CD4-positive, alpha-beta T cell (primary cell): Measurements from ENCODE around the gene ERICH2. TPM values are rescaled to one million over a fixed set of nuclear protein-coding genes. Genes with fewer than 3 reads are reported as not detected.

Source experiments
- ATAC-seq: fragments of 200-7000 bp; cut with Tn5 transposase; one replicate; pipeline ENCODE4 v1.10.0; 2022; ENCODE audit warnings: mild to moderate bottlenecking; ENCODE audit not compliant: poor library complexity
- CTCF ChIA-PET: fragments of 350-600 bp; sonication (Branson Sonifier 250); formaldehyde crosslinking; loops from one replicate; lab custom pipeline; 2021; ENCODE audit warnings: antibody characterized with exemption, inconsistent platforms; lab: Charles Lee
- POLR2A ChIA-PET: fragments of 350-600 bp; sonication (Branson Sonifier 250); formaldehyde crosslinking; loops from one replicate; lab custom pipeline; 2021; ENCODE audit warnings: antibody characterized with exemption, inconsistent platforms; lab: Charles Lee
- DNase-seq, 14 experiments: peaks; one replicate each; pipeline ENCODE4 v3.0.0-alpha.2; 2013 to 2020; ENCODE audit warnings: mixed read lengths in 2 of 14
- H3K27ac ChIP-seq, 2 donors: one replicate each; pipeline versions ENCODE4 v1.5.1 to v1.7.0; 2013; ENCODE audit warnings: low read length in 2 of 2, low read depth in 1 of 2, mild to moderate bottlenecking in 1 of 2
- H3K27me3 ChIP-seq, 2 experiments: 1 replicate in 1 of 2; 2 replicates in 1 of 2; pipeline versions ENCODE4 v1.6.1 to v1.7.0; 2013; ENCODE audit warnings: low read length in 2 of 2, control low read depth in 1 of 2, mild to moderate bottlenecking in 1 of 2, moderate library complexity in 1 of 2; ENCODE audit not compliant: insufficient read depth in 2 of 2, control insufficient read depth in 1 of 2
- H3K36me3 ChIP-seq: one replicate; pipeline ENCODE4 v1.6.1; 2013; ENCODE audit warnings: low read length, control low read depth; ENCODE audit not compliant: insufficient read depth
- H3K4me1 ChIP-seq: one replicate; pipeline ENCODE4 v1.6.1; 2013; ENCODE audit warnings: low read length, control low read depth; ENCODE audit not compliant: insufficient read depth
- H3K4me3 ChIP-seq: one replicate; pipeline ENCODE4 v1.5.1; 2013; ENCODE audit warnings: mild to moderate bottlenecking, low read length, moderate library complexity
- H3K9me3 ChIP-seq, 2 experiments: 1 replicate in 1 of 2; 2 replicates in 1 of 2; pipeline versions ENCODE4 v1.6.1 to v1.7.0; 2013; ENCODE audit warnings: low read length in 2 of 2, mild to moderate bottlenecking in 2 of 2, control low read depth in 1 of 2, moderate library complexity in 1 of 2; ENCODE audit not compliant: control insufficient read depth in 1 of 2, insufficient read depth in 1 of 2
- H3K27ac Mint-ChIP-seq: one replicate; pipeline ENCODE4 v1.8.0; 2020; ENCODE audit warnings: mixed read lengths
- H3K27me3 Mint-ChIP-seq: one replicate; pipeline ENCODE4 v1.8.0; 2021; ENCODE audit warnings: mixed read lengths
- H3K36me3 Mint-ChIP-seq: one replicate; pipeline ENCODE4 v1.8.0; 2021; ENCODE audit warnings: low read depth, mixed read lengths
- H3K4me1 Mint-ChIP-seq: one replicate; pipeline ENCODE4 v1.8.0; 2021; ENCODE audit warnings: low read depth, mixed read lengths
- H3K4me3 Mint-ChIP-seq: one replicate; pipeline ENCODE4 v1.8.0; 2020; ENCODE audit warnings: mild to moderate bottlenecking, mixed read lengths
- H3K9me3 Mint-ChIP-seq: one replicate; pipeline ENCODE4 v1.8.0; 2020; ENCODE audit warnings: mixed read lengths
- intact Hi-C, 2 experiments: fragments of 100-400 bp; cut with DNase I in 1 of 2; cut with micrococcal nuclease in 1 of 2; formaldehyde crosslinking; loops; one replicate each; pipeline versions ENCODE4 v1.15.1 to v1.9.0; 2023 to 2025; cut with DNase I, micrococcal nuclease
- total RNA-seq, 174 experiments: library from RNA in 2 of 174; stranded (reverse) in 2 of 174; gene quantifications; one replicate each; pipeline ENCODE4 v1.2.3 and lab custom pipeline; 2021 to 2026
- TF ChIP-seq, protein P1 (sequence below): fragments of 200-600 bp; IDR thresholded peaks from one replicate; pipeline ENCODE4 v1.8.0; 2022; ENCODE audit warnings: antibody characterized with exemption, mild to moderate bottlenecking

The ERICH2 gene
- total RNA-seq, 2 experiments from 2014 or later = not detected

DNA sequence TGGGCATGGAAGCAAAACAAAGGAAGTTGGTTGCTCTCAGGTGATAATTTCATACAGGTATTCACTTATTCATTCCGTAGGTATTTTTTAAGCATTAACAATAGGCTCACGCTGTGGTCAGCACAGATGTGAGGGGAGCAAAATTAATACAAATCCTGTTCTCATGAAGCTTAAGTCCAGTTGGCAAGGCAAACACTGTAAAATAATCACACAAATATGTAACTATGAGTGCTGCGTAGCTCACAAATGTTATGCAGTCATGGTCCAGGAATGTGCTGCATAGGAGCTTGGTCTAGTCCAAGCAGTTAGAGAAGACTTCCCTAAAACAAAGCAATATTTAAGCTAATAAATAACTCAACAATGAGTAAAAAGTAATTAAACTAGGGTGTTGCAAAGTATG lies 31.1 kb upstream of the ERICH2 start:
- H3K9me3 ChIP-seq = peaks cover 0 to 5% of the 10 kb centered on the region in 2 experiments
- CTCF ChIA-PET = no interaction called here

DNA sequence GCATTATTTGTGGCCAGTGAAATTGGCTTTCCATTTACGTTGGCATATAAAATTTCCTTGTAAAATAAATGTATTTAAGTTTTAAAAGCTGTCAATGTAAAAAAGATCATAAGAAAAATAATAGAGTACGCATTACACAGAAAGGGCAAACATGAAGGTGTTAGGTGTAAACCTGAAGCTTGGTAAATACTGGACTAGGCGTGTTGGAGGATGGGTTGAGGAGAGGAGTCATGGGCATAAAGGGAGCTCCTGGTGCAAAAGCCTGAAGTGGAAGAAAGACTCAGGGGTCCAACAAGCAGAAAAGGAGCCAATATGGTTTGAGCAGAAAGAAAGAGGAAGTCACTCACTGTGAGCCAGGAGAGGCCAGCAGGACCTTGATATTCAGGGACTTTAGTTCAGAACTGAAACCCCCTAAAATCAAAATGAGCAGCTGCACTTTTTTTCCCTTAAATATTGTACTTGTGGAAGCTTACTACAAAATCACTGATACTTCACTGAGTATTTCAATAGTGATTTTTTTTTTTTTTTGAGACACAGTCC lies 30.6 kb upstream of the ERICH2 start:
- intact Hi-C loops = loop anchor here in 1 of 2 experiments (5.0 kb wide), 1 partner anchor 73 kb away; no protein-coding TSS in a partner anchor
- TF ChIP-seq, protein P1, sequence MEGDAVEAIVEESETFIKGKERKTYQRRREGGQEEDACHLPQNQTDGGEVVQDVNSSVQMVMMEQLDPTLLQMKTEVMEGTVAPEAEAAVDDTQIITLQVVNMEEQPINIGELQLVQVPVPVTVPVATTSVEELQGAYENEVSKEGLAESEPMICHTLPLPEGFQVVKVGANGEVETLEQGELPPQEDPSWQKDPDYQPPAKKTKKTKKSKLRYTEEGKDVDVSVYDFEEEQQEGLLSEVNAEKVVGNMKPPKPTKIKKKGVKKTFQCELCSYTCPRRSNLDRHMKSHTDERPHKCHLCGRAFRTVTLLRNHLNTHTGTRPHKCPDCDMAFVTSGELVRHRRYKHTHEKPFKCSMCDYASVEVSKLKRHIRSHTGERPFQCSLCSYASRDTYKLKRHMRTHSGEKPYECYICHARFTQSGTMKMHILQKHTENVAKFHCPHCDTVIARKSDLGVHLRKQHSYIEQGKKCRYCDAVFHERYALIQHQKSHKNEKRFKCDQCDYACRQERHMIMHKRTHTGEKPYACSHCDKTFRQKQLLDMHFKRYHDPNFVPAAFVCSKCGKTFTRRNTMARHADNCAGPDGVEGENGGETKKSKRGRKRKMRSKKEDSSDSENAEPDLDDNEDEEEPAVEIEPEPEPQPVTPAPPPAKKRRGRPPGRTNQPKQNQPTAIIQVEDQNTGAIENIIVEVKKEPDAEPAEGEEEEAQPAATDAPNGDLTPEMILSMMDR = no peak
- Histone ChIP-seq H3K4me1 (no peaks in the 10 kb centered on the region), H3K36me3 (no peaks in the 10 kb centered on the region), H3K4me3 (no peak overlapping the region), H3K9me3 (peaks cover 0 to 5% of the 10 kb centered on the region in 2 experiments), H3K27ac (no peak overlapping the region), H3K27me3 (peaks cover 5 to 10% of the 10 kb centered on the region in 2 experiments)
- H3K4me3 Mint-ChIP-seq = no peak overlapping the region
- DNase-seq (no peak), ATAC-seq (no peak)
- H3K27me3 Mint-ChIP-seq = peaks cover 19% of the 10 kb centered on the region
- no peak overlapping the region for H3K27ac Mint-ChIP-seq
- H3K4me1 Mint-ChIP-seq = no peaks in the 10 kb centered on the region
- H3K36me3 Mint-ChIP-seq = no peaks in the 10 kb centered on the region
- H3K9me3 Mint-ChIP-seq = no peaks in the 10 kb centered on the region
- ChIA-PET POLR2A (no interaction called here), CTCF (no interaction called here)

More for the DNA sequence above, 31.1 kb upstream of the ERICH2 start:
- no peaks in the 10 kb centered on the region for H3K9me3 Mint-ChIP-seq
- H3K27ac Mint-ChIP-seq = no peak overlapping the region
- Histone ChIP-seq H3K27ac (no peak overlapping the region), H3K4me1 (no peaks in the 10 kb centered on the region), H3K4me3 (no peak overlapping the region), H3K27me3 (peaks cover 5 to 10% of the 10 kb centered on the region in 2 experiments), H3K36me3 (no peaks in the 10 kb centered on the region)
- no peak overlapping the region for H3K4me3 Mint-ChIP-seq
- intact Hi-C loops = loop anchor here in 1 of 2 experiments (5.0 kb wide), 1 partner anchor 73 kb away; no protein-coding TSS in a partner anchor
- no peaks in the 10 kb centered on the region for H3K36me3 Mint-ChIP-seq
- ATAC-seq (no peak), DNase-seq (no peak)
- peaks cover 13% of the 10 kb centered on the region for H3K27me3 Mint-ChIP-seq
- POLR2A ChIA-PET = no interaction called here
- H3K4me1 Mint-ChIP-seq = no peaks in the 10 kb centered on the region
- TF ChIP-seq, protein P1 = no peak

DNA sequence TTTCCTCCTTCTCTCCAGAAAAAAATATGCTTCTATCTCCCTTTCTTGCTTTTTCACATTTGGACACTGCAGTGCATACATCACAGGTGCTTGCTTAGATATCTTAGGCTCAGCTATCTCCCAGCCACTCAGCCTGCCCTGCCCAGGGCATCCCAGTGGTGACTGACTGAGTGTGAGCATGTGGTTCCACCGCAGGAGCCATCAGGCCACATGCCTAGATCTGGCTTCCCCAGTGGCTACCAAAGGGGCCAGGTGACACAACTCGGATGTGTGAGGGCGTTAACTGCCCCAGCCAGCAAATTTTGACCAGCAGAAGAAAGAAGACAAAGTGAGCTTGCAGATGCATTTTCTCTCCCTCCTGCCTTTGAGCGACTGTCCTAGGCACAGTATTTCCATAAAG lies 29.5 kb upstream of the ERICH2 start:
- intact Hi-C loops = loop anchor here in 1 of 2 experiments (1.0 kb wide), 1 partner anchor 20 kb away; no protein-coding TSS in a partner anchor
- no peaks in the 10 kb centered on the region for H3K9me3 Mint-ChIP-seq
- no peak overlapping the region for H3K27ac Mint-ChIP-seq
- H3K27me3 Mint-ChIP-seq = peaks cover 27% of the 10 kb centered on the region
- H3K27me3 ChIP-seq = peaks cover 5 to 15% of the 10 kb centered on the region in 2 experiments
- no peak for DNase-seq
- no peaks in the 10 kb centered on the region for H3K4me1 Mint-ChIP-seq
- CTCF ChIA-PET = no interaction called here
- H3K36me3 ChIP-seq = no peaks in the 10 kb centered on the region
- peaks cover 0 to 5% of the 10 kb centered on the region in 2 experiments for H3K9me3 ChIP-seq
- H3K27ac ChIP-seq = no peak overlapping the region
- TF ChIP-seq, protein P1 = no peak
- no peak overlapping the region for H3K4me3 ChIP-seq
- no peaks in the 10 kb centered on the region for H3K36me3 Mint-ChIP-seq
- no peak for ATAC-seq
- no peak overlapping the region for H3K4me3 Mint-ChIP-seq
- no peaks in the 10 kb centered on the region for H3K4me1 ChIP-seq
- POLR2A ChIA-PET = no interaction called here
